HG03378 (cell line): Measurements from ENCODE around the gene ODAD4.
A peak's percentile ranks its signal among the peaks of the same experiment; 100 is the strongest.

Experiments
- ATAC-seq: cut with Tn5 transposase; IDR thresholded peaks from one replicate; pipeline ENCODE4 v1.9.1; 2021; ENCODE audit warnings: mild to moderate bottlenecking, moderate library complexity; ENCODE audit not compliant: unreplicated experiment

The ODAD4 gene, protein sequence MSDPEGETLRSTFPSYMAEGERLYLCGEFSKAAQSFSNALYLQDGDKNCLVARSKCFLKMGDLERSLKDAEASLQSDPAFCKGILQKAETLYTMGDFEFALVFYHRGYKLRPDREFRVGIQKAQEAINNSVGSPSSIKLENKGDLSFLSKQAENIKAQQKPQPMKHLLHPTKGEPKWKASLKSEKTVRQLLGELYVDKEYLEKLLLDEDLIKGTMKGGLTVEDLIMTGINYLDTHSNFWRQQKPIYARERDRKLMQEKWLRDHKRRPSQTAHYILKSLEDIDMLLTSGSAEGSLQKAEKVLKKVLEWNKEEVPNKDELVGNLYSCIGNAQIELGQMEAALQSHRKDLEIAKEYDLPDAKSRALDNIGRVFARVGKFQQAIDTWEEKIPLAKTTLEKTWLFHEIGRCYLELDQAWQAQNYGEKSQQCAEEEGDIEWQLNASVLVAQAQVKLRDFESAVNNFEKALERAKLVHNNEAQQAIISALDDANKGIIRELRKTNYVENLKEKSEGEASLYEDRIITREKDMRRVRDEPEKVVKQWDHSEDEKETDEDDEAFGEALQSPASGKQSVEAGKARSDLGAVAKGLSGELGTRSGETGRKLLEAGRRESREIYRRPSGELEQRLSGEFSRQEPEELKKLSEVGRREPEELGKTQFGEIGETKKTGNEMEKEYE

DNA sequence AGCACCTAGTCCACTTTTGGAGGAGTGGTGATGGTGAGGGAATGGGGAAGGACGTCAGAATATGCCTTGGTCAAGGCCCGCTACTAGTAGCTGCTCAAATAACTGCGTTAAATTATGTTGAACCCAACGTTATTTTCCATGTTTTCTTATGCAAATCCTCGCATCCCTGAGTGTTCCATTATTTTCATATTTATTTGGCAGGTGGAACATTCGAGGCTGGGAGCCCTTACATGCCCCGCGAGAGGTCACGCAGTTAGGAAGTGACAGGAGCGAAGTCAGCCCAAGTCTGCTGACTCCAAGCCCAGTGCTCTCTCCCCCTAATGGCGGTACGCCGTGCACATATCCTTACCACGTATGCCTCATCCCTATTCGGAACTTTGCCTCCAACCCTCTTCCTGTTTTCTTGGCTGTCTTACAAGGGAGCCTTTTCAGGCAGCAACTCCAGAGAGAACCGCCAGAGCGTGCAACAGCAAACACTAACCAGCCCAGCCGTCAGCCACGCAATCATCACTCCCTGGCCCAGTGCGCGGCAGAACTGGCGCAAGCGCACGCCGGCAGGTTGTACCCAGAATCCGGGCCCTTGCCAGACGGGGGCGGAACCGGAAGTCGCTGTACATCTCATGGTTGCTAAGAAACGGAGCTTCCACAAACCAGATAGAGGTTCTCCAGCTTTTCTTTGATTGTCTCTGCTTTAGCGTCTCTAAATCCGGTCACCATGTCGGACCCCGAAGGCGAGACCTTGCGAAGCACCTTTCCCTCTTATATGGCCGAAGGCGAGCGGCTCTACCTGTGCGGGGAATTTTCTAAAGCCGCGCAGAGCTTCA is at the start of gene ODAD4:
ODAD4 (plus strand) TSS at position 609 of the 824 bp plus-strand sequence; CDS start at position 716, 107 bp downstream.
- ATAC-seq: peak; percentile 80

DNA sequence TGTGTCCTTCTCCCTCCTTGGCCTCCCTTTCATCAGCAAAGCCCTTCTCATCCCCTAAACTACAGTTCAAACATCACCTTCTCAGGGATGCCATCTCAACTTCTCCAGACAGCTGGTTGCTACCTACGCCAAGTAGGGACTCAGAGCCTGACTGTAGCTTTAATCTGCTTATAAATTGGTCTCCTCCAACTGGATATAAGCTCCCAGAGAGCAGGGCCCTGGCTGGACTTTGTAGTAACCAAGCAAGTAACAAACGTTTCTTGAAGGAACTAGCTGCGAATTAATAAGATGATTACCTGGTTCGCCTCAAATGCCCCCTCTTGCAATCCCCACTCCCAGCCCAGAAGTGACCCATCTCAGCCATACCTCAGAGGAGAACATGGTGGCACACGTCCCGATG is 47.7 kb upstream of the ODAD4 start:
- no peak for ATAC-seq

DNA sequence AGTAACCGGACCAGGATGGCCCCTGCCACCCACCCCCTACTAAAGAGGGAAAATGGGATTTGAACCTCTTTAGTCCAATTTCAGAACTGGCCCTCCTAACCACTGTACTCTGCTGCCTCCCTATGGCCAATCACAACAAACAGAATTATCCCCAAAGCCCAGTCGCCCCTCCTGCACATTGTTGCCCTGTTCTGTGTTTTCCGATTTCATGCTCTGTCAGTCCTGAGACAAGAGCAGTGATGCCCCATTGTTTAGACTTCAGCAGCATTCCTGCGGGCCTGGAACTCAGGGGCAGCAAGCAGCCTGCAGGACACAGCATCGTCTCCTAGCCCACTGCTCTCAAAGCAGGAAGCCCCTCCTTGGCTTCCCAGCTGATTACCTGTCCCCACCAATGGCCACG is 44.7 kb upstream of the ODAD4 start:
- ATAC-seq: no peak

DNA sequence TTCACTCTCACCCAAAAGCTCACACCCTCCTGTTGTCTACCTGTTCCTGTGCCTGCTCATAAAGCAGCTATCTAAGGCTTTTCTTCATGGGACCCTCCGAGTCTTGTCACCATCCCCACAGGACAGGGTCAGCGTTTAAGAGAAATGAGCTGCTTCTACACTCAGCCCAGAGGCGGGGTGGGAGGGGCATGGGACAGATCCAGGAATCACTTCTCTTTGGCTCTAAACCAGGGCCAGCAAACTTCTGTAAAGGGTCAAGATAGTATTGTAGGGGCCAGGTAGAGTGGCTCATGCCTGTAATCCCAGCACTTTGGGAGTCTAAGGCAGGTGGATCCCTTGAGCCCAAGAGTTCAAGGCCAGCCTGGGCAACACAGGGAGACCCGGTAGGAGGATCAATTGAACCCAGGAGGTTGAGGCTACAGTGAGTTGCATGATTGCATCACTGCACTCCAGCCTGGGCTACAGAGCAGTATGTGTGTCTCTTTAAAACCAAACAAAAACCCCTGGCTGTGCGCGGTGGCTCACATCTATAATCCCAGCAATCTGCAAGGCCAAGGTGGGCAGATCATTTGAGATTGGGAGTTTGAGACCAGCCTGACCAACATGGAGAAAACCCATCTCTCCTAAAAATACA is 42.0 kb upstream of the ODAD4 start:
- no peak for ATAC-seq

DNA sequence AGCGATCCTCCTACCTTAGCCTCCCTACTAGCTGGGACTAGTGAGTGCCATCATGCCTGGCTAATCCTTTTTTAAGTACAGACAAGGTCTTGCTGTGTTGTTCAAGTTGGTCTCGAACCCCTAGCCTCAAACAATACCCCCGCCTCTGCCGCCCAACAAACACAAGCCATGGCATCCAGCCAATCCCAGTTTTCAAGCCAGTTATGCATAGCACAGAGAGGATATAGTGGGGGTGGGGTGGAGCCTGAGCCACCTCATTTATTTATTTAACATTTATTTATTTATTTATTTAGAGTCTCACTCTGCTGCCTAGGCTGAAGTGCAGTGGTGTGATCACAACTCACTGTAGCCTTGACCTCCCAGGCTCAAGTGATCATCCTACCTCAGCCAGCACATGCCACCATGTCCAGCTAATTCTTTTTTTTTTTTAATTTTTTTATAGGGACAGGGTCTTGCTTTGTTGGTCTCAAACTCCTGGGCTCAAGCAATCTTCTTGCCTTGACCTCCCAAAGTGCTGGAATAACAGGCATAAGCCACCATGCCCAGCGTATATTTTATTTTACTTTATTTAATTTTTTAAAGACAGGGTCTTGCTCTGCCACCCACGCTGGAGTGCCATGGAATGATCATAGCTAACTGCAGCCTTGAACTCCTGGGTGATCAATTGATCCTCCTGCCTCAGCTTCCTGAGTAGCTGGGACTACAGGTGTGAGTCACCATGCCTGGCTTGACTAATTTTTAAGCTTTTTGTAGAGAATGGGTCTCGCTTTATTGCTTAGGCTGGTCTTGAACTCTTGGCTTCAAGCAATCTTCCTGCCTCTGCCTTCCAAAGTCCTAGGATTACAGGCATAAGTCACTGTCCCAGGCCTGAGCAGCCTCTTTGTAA is 39.0 kb upstream of the ODAD4 start:
- no peak for ATAC-seq

DNA sequence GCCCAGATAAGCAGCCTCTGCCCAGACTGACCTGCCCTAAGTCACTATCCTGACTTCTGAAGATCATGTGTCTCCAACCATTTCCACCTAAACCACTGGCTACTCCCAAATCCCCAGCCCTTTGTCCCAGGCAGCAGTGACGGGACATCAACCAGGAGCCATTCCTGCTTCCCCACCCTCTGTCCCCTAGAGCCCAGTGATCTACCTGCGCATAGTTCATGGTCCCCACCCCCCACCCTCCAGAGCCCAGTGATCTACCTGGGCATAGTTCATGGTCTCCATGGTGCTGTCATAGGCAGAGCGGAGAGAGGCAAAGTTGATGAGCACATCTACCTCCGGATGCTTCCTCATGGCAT is 38.4 kb upstream of the ODAD4 start:
- ATAC-seq: no peak

DNA sequence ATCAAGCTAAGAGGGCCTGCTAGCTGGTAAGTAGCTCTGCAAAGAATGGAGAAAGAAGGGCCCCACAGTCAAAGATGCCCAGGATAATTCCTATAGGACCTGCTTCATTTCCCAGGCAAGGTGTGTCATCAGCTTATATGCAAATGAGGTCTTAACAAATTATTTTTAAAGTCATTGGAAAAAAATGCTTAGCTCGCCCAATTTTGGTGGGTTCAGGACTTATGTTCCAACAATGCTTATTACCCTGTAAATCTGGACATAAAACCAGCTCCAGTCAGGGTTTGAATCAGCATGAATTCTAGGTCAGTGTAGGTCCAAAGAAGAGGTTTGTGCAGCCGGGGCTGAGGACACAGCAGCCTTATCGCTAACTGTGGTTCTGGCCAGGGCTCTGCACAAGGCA is 37.0 kb upstream of the ODAD4 start:
- no peak for ATAC-seq

DNA sequence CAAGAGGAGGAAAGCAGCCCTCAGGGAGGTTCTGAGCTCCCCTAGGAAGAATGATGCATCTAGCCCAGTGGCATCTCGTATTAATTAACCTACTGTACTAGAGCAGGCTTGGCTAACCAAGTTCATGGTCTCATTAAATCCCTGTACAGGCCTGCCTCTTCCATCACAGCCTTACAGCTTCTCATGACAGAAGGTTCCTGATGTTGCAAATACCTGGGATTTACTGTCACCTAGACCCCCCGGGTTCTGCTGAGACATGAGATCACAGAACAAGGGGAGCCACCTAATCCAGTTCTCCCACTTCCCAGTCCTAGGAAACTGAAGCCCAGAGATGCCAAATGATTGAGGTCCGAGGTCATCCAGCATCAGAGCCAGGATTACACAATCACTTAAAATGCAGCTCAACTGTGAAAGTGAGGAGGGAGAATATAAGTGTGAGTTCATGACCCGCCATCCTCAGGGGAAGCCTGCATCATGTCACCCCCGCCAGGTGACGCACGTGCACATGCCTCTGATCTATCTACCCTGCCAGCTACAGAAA is 35.6 kb upstream of the ODAD4 start:
- ATAC-seq: no peak

DNA sequence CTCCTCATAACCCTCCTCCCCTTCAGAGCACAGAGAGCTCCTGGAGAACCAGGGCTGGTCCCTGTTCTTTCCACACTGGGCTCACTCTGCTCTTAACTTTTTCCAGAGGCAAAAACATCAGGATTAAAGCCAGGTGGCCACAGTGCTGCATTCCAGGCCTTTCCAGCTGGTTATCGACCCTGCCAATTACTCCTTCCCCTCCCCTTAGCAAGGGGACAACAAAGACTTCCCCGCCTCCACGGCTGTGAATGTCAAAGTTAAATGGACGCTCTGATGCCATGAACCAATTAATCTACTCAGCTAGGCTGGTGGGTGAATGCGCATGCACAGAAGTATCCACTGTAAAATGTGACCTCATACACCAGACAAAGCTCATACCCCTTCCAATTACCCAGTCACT is 34.8 kb upstream of the ODAD4 start:
- ATAC-seq: no peak

DNA sequence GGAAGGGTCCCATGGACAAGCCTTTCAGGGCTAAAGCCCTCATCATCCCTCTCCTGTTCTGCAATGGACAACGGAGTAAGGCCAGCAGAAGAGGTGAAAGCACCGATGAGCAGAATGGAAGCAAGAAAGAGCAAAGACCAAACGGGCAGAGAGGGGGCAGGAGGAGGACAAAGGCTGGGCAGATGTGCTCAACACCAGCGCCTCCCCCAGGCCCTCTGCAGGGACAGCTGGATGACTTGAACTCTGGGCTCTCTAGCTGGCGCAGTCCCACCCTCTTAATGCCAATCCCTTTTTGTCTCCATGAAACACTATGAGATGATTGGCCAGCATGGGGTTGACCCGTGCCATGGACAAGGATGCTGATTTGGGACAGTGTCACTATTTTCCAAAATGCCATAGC is 33.7 kb upstream of the ODAD4 start:
- no peak for ATAC-seq

DNA sequence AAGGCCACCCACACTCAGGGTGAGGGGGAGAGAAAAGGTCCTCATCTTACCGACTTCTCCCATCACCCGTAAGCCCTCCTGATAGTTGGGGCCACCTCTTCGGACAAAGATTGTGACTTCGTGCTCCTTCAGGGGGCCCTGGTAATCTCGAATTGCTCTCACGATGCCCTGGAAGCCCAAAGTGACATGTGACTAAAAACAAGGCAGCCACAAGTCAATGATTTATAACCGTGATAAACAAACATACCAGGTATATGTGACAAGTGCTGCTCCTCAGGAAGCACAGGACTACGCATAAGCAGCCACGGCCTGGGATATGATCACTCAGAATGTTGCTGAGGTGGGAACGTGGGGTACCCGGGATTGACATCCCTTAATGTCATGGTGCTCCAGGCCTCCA is 28.8 kb upstream of the ODAD4 start:
- ATAC-seq: no peak

DNA sequence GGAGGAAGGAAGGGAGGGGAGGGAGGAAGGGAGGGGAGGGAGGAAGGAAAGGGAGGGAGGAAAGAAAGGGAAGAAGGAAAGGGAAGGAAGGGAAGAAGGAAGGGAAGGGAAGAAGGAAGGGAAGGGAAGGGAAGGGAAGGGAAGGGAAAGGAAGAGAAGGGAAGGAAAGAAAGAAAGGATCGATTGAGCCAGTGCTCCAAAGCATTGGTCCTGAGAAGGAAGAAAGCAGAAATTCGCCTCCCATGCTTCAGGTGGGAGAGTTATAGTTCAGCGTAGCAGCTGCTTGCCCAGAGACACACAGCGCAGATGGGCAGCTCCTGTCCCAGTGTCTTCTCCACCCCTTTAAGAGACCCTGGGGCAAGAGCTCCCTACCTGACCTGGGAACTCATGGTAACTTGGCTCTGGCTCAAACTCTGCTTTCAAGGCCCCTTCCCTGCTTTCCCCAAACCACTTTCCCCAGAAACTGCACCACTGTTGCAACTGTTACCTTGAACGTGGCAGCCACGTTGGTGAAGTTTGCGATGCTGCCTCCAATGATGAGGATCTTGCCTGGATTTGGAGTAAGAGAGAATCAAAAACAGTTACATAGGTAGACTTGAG is 26.1 kb upstream of the ODAD4 start:
- no peak for ATAC-seq

DNA sequence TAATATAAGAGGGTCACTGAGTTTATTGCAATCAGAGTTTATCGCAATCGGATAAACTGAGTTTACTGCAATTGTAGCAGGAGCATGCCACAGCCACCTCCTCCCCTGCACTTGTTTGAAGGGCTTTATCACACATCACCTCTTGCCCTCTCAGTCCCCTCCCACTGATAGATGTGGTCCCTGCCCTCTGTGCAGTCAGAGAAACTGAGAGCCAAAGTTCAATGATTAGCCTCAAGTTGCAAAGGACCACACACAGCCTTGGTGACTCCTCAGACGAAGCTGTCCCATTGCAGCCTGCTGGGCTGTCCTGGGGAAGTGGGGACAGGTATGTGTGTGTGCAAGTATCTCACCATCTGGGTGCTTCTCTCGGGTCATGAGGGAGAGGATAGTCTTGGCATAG is 25.2 kb upstream of the ODAD4 start:
- no peak for ATAC-seq

DNA sequence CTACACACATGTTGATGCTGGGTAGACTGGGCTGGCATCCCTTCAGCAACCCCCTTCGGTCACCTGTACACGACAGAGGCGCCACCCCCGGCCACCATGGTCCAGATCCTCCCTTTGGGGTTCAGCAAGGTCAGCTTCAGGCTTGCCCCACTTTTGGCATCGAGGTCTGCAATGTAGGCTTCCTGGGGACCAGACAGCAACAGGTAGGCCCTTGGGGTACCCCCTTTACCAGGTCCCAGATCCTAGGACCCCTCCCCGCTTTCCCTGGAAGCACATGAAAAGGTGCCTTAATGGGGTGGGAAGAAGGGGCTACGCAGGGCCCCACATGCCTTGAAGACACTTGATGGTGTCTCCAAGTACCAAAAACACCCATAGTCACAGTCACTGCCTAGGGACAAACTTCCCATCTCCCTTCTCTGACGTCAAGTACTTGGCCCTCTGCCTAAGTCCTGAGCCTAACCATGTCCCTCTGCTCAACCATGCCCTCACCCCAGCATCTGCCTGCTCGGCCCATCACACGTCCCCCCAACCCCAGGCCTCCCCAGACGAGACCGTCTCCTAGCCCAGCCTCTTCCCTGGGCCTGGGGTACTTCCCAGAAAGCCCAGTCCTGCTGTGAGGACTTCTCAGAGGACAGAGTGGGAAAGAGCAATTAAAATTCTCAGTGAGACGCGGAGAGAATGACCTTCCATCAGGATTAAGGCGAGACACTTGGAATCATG is 23.8 kb upstream of the ODAD4 start:
- ATAC-seq: no peak

DNA sequence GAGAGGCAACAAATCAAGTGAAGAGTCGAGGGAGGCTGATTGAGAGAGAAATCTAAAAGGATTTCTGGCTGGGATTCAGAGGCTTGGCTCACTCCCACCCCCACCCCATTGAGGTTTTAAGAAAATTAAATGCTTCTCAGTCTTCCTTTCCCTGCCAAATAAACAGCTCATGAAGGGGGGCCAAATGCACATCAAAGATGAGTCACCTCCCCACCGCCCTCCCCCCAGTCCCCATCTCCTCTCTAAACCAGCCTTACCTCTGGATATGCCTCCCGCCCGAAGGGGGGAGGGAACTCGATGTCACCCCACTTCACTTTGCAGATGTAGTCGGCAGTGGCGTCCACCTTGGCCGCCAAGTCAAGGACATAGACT is 23.2 kb upstream of the ODAD4 start:
- ATAC-seq: no peak

DNA sequence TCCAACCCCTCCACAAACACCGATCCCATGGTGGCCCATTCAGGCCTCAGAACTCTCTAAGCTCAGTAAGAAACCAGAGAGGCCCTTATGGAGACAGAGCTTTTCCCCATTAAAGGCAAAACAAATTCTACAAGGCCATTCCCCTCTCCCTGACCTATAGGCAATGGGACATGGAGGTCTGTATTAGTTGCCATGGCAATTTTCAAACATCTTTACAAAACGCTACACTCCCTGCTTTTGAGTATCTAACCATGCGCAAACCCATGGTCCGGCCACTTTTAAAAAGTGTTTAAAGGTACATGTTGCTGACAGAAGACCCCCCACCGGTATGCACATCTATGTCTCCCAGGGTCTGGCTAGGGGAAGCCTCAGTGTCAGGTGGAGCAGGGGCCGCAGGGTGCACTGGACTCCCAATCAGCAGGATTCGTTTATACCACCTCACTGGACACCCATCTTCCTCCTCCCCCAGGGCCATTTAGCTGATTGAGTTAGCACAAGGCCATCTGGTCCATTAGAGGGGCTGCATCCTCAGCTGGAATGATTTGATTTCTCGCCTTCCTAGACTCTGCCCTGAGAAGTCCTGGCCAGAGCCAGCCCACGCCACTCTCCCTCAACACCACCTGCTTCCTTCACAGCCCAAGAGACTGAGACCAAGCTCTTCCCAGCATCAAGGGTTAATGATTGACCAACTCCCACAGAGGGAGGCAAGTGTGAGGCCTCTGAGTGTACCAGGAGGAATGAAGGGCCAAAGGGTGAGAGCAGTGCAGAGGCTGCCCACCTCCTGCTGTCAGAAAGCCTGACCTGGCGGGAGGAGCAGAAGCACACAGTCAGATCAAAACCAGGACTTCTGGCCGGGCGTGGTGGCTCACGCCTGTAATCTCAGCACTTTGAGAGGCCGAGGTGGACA is 22.5 kb upstream of the ODAD4 start:
- ATAC-seq: no peak

DNA sequence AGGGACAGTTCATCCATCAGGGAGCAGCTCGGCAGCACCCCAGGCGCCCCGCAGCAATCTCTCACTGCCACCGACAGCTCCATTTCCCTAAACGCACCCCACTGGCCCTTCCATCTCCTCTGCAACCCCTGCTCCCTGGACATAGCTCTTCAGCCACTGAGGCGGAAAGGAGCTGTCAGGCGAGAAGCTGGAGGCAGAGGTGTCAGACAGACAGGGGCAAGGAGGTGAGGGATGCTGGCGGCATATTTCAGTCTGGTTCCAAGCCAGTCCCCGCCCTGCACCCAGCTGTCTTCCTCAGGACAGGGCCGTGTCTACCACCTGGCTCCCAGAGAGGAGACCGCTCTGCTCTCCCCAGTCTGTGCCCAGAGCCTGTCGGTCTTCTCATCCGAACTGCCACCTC is 21.3 kb upstream of the ODAD4 start:
- ATAC-seq: no peak
